Measurements from ENCODE around the gene UBE2QL1. TPM values are rescaled to one million over a fixed set of nuclear protein-coding genes. Genes with fewer than 3 reads are reported as not detected.
A peak's percentile ranks its signal among the peaks of the same experiment; 100 is the strongest.
"Not testable (repeated sequence)": the region's sequence is repeated elsewhere in the genome, so short reads cannot be mapped to it uniquely, and the experiment has no call there.

UBE2QL1 gene
- total and polyA plus RNA-seq, 2 experiments from 2014 or later = 6.3 to 8.8 TPM

- DNase-seq (ENCODE audit: low read depth in 1 of 2, low spot score in 1 of 2) = no peak
Observed at GRCh38 chr5:6505783-6506557, 57.3 kb downstream of the UBE2QL1 start.

GRCh38 chr5:6506611-6507010, 58.0 kb downstream of the UBE2QL1 start:
- Histone ChIP-seq H3K4me1 (ENCODE audit: low read depth) (peaks cover 9% of the 10 kb centered on the region), H3K36me3 (no peaks in the 10 kb centered on the region), H3K9me3 (ENCODE audit: low read depth) (no peaks in the 10 kb centered on the region), H3K27ac (no peak overlapping the region), H3K27me3 (no peaks in the 10 kb centered on the region), H3K4me3 (no peak overlapping the region)
- no peak for DNase-seq (ENCODE audit: low read depth in 1 of 2, low spot score in 1 of 2)
- TF ChIP-seq CTCF (IDR thresholded peaks at IDR 0.05; ENCODE audit: low read depth, low read length) = no peak

More at GRCh38 chr5:6505783-6506557, 57.3 kb downstream of the UBE2QL1 start:
- no peaks in the 10 kb centered on the region for H3K36me3 ChIP-seq
- H3K27me3 ChIP-seq = no peaks in the 10 kb centered on the region
- H3K4me3 ChIP-seq = no peak overlapping the region
- peaks cover 9% of the 10 kb centered on the region for H3K4me1 ChIP-seq (ENCODE audit: low read depth)
- no peak for TF ChIP-seq CTCF (IDR thresholded peaks at IDR 0.05; ENCODE audit: low read depth, low read length)
- H3K27ac ChIP-seq = no peak overlapping the region
- H3K9me3 ChIP-seq (ENCODE audit: low read depth) = no peaks in the 10 kb centered on the region

DNA sequence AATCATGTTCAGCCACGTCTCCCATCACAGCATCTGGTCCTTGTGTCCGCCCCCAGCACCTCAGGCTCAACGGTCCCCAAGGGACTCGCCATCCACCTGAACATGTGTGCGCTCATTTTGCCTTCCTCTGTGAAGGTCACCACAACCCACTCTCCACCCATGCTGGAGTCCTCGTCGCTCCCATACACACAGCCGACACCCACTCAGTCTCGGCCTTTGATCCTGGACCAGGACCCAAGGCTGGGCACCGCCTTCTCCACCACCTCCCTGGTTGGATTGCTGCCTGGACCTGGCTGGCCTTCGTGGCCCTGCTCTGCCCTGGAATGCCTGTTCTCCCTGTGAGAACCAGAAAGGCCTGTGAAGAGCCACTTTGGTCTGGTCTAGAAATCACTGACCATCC, 60.3 kb downstream of the UBE2QL1 start:
- Histone ChIP-seq H3K4me3 (no peak overlapping the region), H3K27ac (no peak overlapping the region), H3K27me3 (no peaks in the 10 kb centered on the region), H3K9me3 (ENCODE audit: low read depth) (no peaks in the 10 kb centered on the region), H3K36me3 (no peaks in the 10 kb centered on the region), H3K4me1 (ENCODE audit: low read depth) (peaks cover 9% of the 10 kb centered on the region)
- TF ChIP-seq CTCF (IDR thresholded peaks at IDR 0.05; ENCODE audit: low read depth, low read length) = no peak
- no peak for DNase-seq (ENCODE audit: low read depth in 1 of 2, low spot score in 1 of 2)

- H3K9me3 ChIP-seq (ENCODE audit: low read depth) = no peaks in the 10 kb centered on the region
- no peak overlapping the region for H3K27ac ChIP-seq
- H3K4me1 ChIP-seq (ENCODE audit: low read depth) = peaks cover 14% of the 10 kb centered on the region
- peak in 1 of 2 donors; percentile 9 for DNase-seq (ENCODE audit: low read depth in 1 of 2, low spot score in 1 of 2)
- H3K27me3 ChIP-seq = no peaks in the 10 kb centered on the region
- H3K4me3 ChIP-seq = no peak overlapping the region
- TF ChIP-seq CTCF (IDR thresholded peaks at IDR 0.05; ENCODE audit: low read depth, low read length) = no peak
- no peaks in the 10 kb centered on the region for H3K36me3 ChIP-seq
Observed at GRCh38 chr5:6510132-6510531, 61.5 kb downstream of the UBE2QL1 start.

DNA sequence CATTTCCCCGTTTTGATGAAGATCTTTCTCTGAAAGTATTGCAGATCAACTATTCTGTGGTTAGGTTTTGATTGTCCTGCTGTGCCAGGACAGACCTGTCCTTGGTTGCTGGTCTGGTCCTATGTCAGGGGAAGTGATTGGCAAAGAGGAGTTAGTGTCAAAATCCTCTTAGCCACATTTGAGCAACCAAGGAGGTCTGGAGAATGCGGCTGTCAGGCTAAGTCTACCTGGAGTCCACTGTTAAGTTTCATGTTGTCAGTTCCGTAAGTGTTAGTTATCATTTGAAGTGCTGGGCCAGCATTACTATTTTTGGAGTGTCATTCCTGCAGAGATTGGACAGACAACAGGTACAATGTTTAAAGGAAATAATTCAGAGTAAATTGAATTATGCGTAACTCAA, 62.3 kb downstream of the UBE2QL1 start:
- H3K4me3 ChIP-seq = no peak overlapping the region
- H3K27ac ChIP-seq = no peak overlapping the region
- no peaks in the 10 kb centered on the region for H3K9me3 ChIP-seq (ENCODE audit: low read depth)
- peak in 1 of 2 donors; percentile 55 for DNase-seq (ENCODE audit: low read depth in 1 of 2, low spot score in 1 of 2)
- H3K36me3 ChIP-seq = no peaks in the 10 kb centered on the region
- TF ChIP-seq CTCF (IDR thresholded peaks at IDR 0.05; ENCODE audit: low read depth, low read length) = no peak
- H3K27me3 ChIP-seq = no peaks in the 10 kb centered on the region
- H3K4me1 ChIP-seq (ENCODE audit: low read depth) = peaks cover 14% of the 10 kb centered on the region

- not testable (repeated sequence) for DNase-seq (ENCODE audit: low read depth in 1 of 2, low spot score in 1 of 2); H3K27ac ChIP-seq; H3K4me3 ChIP-seq; H3K9me3 ChIP-seq (ENCODE audit: low read depth); H3K27me3 ChIP-seq; H3K36me3 ChIP-seq
- peaks cover 12% of the 10 kb centered on the region for H3K4me1 ChIP-seq (ENCODE audit: low read depth)
Observed at GRCh38 chr5:6515812-6516211, 67.2 kb downstream of the UBE2QL1 start.

All from cardiac muscle cell (in vitro differentiated cells and primary cell).